ENCODE results near the gene UQCR11. TPM values are rescaled to one million over a fixed set of nuclear protein-coding genes. Genes with fewer than 3 reads are reported as not detected.

UQCR11 gene
- total RNA-seq, 6 donors from 2014 or later: 10.5 to 216 (median 67.3) TPM

DNA sequence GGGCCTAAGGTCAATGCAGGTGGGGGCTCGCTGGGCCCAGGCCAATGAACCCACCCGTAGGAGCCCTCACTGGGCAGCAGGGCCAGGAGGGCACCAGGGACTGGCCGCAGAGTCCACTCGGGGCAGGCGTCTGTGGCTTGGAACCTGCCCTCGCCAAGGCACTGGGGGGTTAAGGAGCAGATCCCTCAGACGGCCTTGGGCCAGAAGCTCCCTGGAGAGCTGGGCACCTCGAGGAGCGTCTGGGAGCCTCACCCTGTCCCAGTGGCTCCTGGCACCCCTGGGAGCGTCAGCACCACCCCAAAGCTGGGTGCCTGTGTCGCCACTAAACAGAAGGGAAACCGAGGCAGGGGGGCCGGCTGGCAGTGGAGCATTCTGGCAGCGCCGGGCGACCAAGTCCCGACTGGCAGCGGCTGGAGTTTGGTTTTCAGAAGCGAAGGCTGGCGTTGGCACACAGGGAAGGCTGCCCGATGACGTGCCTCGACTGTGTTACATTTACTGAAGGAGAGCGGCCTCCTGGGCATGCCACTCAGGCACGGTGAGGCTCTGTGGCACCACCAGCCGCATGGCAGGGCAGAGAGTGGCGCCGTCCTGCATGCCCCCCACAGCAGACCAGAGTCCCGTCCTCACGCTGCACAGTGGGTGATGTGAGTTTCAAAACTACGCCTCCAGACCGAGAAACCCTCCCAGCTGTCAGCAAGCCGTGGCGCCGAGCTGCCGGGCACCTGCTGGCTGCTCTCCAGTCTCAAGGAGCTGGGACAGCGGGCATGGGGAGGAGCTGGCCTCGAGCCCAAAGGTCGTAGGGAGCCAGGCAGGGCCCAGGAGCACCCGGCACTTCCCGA, 28.0 kb downstream of the UQCR11 start:
- H3K9me3 ChIP-seq: no peaks in the 10 kb centered on the region
- H3K27ac ChIP-seq: no peak overlapping the region
- ATAC-seq (ENCODE audit: low FRiP score in 2 of 2) (peak in 1 of 2 donors; percentile 3), DNase-seq (peak in 1 of 2 donors; percentile 73)
- TF ChIP-seq POLR2A (IDR thresholded peaks at IDR 0.05): no peak
- TF ChIP-seq POLR2AphosphoS5 (IDR thresholded peaks at IDR 0.05): no peak
- TF ChIP-seq, protein P1, sequence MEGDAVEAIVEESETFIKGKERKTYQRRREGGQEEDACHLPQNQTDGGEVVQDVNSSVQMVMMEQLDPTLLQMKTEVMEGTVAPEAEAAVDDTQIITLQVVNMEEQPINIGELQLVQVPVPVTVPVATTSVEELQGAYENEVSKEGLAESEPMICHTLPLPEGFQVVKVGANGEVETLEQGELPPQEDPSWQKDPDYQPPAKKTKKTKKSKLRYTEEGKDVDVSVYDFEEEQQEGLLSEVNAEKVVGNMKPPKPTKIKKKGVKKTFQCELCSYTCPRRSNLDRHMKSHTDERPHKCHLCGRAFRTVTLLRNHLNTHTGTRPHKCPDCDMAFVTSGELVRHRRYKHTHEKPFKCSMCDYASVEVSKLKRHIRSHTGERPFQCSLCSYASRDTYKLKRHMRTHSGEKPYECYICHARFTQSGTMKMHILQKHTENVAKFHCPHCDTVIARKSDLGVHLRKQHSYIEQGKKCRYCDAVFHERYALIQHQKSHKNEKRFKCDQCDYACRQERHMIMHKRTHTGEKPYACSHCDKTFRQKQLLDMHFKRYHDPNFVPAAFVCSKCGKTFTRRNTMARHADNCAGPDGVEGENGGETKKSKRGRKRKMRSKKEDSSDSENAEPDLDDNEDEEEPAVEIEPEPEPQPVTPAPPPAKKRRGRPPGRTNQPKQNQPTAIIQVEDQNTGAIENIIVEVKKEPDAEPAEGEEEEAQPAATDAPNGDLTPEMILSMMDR (IDR thresholded peaks at IDR 0.05): no peak
- TF ChIP-seq EP300 (IDR thresholded peaks at IDR 0.05): no peak
- no peaks in the 10 kb centered on the region for H3K27me3 ChIP-seq
- peaks cover 10 to 62% (median 58%) of the 10 kb centered on the region in 4 donors for H3K36me3 ChIP-seq
- no peaks in the 10 kb centered on the region for H3K4me1 ChIP-seq
- 73 to 95% methylated on average over 8 to 14 of the region's 41 CpGs for WGBS, 2 donors
- H3K4me3 ChIP-seq: no peak overlapping the region

DNA sequence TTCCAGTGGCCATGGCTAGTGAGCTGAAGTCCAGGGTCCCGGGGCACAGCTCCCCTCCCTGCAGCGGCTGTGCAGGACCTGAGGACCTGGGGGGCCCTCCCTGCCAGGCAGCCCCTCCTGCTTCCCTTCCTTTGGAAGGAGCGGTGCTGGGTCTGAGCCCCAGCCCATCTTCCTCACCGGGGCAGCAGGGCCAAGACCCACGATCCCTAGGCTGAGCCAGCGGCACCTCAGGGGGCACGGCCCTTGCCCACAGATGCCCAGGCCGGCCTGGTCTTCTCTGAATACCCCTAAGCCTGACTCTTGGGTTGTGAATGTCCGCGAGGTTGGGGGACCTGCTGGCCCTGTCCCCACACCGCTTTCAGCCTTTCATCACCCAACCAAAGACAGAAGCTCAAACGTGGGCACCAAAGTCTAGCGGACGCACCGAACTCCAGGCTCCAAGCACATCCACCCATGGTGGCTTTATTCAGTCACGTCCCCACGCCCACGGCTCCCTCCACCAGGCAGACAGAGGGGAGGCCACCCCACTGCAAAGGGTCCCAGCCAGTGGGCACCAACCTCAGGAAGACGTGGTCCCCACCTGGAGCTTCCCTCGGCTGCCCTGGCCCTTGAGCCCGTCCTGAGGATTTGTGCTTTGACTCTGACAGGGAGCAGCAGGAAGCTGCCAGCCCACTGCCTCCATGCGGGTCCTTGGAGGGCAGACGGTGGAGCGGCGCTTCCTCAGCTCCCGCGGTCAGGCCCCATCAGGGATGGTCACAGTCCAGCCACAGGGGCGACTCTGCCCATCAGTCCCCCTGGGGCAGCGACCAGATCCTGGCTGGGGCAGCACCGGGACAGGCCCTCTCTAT, 28.8 kb downstream of the UQCR11 start:
- peaks cover 10 to 53% (median 50%) of the 10 kb centered on the region in 4 donors for H3K36me3 ChIP-seq
- H3K4me3 ChIP-seq: no peak overlapping the region
- no peak overlapping the region for H3K27ac ChIP-seq
- 89 to 92% methylated on average over 12 to 25 of the region's 30 CpGs for WGBS, 2 donors
- peak in 1 of 2 donors; percentile 69 for DNase-seq
- H3K9me3 ChIP-seq: no peaks in the 10 kb centered on the region
- H3K4me1 ChIP-seq: no peaks in the 10 kb centered on the region
- TF ChIP-seq, protein P1 (IDR thresholded peaks at IDR 0.05): no peak
- TF ChIP-seq POLR2A (IDR thresholded peaks at IDR 0.05) (no peak), EP300 (IDR thresholded peaks at IDR 0.05) (no peak), POLR2AphosphoS5 (IDR thresholded peaks at IDR 0.05) (no peak)
- H3K27me3 ChIP-seq: no peaks in the 10 kb centered on the region
- no peak for ATAC-seq (ENCODE audit: low FRiP score in 2 of 2)

DNA sequence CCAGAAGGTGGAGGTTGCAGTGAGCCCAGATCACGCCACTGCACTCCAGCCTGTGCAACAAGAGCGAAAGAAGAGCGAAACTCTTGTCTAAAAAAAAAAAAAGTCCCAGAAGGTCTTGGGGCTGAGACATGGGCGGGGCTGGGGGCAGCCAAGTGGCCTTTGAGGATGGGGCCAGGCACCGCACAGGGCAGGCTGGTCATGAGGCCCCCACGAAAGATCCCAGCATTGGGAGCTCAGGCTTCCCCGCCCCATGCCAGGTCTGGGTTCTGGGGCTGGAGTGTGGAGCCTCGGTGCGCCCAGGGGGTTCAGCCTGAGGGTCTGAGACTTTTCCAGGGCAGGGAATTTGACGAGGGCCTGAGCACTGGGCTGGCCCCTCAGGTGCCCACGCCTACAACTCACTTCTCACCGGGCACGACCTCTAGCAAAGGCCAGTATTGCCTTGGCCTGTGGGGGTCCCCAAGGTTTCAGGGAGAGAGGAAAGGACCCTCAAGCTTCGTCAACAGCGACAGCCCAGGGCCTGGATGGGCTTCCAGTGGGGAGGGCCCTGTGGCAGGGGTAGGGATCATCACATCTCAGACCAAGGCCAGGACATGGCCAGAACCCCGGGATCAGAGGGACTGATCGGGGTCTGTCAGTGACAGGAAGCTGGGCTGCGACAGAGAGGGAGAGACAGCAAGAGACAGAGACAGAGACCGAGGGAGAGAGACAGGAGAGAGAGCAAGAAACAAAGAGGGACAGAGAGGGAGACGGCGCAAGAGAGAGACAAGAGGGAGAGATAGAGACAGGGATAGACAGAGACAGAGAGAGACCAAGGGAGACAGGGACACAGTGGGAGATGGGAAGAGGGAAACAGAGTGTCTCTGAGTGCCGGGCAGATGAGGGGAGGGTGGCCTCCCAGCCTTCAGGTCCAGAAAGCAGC, 29.7 kb downstream of the UQCR11 start:
- Histone ChIP-seq H3K27me3 (no peaks in the 10 kb centered on the region), H3K4me1 (no peaks in the 10 kb centered on the region), H3K4me3 (no peak overlapping the region), H3K27ac (no peak overlapping the region), H3K36me3 (peaks cover 5 to 44% (median 41%) of the 10 kb centered on the region in 4 donors), H3K9me3 (no peaks in the 10 kb centered on the region)
- ATAC-seq (ENCODE audit: low FRiP score in 2 of 2) (no peak), DNase-seq (peak in 1 of 2 donors; percentile 58)
- 86% methylated on average over 13 to 22 of the region's 22 CpGs for WGBS, 2 donors
- TF ChIP-seq, protein P1 (IDR thresholded peaks at IDR 0.05): no peak
- TF ChIP-seq POLR2A (IDR thresholded peaks at IDR 0.05) (no peak), EP300 (IDR thresholded peaks at IDR 0.05) (no peak), POLR2AphosphoS5 (IDR thresholded peaks at IDR 0.05) (no peak)

DNA sequence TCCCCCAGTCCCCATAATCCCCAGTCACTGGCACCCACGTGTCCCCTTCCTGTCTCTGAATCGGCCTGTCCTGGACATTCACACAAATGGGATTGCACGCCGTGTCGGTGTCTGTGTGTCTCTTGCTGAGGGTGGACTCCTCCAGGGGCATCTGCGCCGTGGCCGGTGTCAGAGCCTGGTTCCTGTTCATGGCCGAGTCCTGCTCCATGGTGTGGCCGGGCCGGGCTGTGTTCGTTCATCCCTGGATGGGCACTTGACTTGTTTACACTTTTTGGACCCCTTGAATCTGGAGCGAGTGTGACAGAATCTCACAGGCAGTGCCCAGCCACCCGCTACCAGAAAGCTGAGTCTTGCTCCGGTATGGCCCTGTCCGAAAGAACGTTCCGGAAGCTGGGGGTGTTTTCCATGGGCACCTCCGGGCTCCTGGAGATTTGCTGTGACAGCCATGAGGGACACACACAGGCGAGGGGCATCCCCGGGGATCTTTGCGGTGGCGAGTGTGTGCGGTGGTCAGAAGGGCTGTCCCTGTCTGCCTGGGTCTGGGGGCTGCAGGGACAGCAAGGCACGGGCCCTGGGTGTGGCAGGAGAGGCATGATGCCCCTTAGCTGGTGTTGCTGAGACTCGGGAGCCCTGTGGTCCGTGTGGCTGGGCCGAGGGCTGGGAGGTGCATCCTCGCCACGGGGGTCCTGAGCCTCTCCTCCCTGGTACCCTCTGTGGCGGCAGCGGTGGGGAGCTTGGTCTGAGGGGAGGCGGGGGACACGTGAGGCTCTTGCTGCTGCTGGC, 30.7 kb downstream of the UQCR11 start:
- peak in 1 of 2 donors; percentile 70 for DNase-seq
- H3K27me3 ChIP-seq: no peaks in the 10 kb centered on the region
- no peaks in the 10 kb centered on the region for H3K4me1 ChIP-seq
- TF ChIP-seq POLR2A (IDR thresholded peaks at IDR 0.05) (no peak), POLR2AphosphoS5 (IDR thresholded peaks at IDR 0.05) (no peak), EP300 (IDR thresholded peaks at IDR 0.05) (no peak)
- TF ChIP-seq, protein P1 (IDR thresholded peaks at IDR 0.05): no peak
- H3K4me3 ChIP-seq: no peak overlapping the region
- ATAC-seq (ENCODE audit: low FRiP score in 2 of 2): no peak
- peaks cover 3 to 34% (median 31%) of the 10 kb centered on the region in 4 donors for H3K36me3 ChIP-seq
- H3K9me3 ChIP-seq: no peaks in the 10 kb centered on the region
- no peak overlapping the region for H3K27ac ChIP-seq
- WGBS, 2 donors: 83 to 88% methylated on average over 19 to 34 of the region's 34 CpGs

Measured in upper lobe of left lung (tissue), 6 donors.